HG03159 (cell line): Measurements from ENCODE around the gene CUL7.
"Not testable (repeated sequence)": the region's sequence is repeated elsewhere in the genome, so short reads cannot be mapped to it uniquely, and the experiment has no call there.

ENCODE experiments used
- ATAC-seq: cut with Tn5 transposase; IDR thresholded peaks from one replicate; pipeline ENCODE4 v1.9.1; 2021; ENCODE audit warnings: mild to moderate bottlenecking, moderate library complexity; ENCODE audit not compliant: unreplicated experiment

Gene CUL7

GRCh38 chr6:43050981-43051380 is 2.7 kb downstream of the CUL7 start:
- no peak for ATAC-seq

- ATAC-seq, result no peak
Measured at GRCh38 chr6:43047998-43048397, 5.7 kb downstream of the CUL7 start.

DNA sequence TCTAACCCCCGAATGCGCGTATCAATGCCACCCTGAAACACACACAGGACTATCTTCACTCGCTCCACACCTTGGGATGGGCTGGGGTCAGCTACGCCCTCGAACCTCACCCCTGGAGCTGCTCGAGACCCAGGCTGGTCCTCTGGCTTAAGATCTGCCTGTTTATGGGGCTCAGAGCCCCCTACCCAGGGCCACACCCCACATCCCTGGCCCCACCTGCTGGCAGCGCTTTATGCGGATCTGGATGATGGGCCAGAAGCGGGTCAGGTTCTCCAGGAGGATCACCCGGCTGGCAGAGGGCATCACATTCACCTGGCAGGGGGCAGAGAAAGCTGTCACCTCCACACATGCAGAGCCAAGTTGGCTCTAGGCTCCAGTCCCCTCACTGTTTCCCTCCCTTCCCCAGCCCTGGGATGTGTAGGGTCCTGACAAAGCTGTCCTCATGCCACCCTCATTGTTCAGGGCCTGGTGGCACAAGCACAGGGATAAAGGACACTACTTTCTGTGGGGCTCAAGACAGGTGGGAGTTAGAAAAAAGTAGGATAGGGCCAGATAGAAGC is 8.2 kb downstream of the CUL7 start:
- no peak for ATAC-seq

GRCh38 chr6:43043310-43043709 is 10.3 kb downstream of the CUL7 start:
- ATAC-seq, result no peak

DNA sequence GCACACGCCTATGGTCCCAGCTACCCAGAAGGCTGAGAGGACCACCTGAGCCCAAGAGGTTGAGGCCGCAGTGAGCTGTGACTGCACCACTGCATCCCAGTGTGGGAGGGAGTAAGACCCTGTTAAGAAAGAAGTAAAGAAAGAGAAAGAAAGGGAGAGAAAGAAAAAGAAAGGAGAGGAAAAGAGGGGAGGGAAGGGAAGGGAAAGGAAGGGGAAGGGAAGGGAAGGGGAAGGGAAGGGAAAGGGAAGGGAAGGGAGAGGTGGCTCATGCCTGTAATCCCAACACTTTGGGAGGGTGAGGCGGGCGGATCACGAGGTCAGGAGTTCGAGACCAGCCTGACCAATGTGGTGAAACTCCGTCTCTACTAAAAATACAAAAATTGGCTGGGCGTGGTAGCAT is 12.2 kb downstream of the CUL7 start:
- ATAC-seq, result not testable (repeated sequence)

DNA sequence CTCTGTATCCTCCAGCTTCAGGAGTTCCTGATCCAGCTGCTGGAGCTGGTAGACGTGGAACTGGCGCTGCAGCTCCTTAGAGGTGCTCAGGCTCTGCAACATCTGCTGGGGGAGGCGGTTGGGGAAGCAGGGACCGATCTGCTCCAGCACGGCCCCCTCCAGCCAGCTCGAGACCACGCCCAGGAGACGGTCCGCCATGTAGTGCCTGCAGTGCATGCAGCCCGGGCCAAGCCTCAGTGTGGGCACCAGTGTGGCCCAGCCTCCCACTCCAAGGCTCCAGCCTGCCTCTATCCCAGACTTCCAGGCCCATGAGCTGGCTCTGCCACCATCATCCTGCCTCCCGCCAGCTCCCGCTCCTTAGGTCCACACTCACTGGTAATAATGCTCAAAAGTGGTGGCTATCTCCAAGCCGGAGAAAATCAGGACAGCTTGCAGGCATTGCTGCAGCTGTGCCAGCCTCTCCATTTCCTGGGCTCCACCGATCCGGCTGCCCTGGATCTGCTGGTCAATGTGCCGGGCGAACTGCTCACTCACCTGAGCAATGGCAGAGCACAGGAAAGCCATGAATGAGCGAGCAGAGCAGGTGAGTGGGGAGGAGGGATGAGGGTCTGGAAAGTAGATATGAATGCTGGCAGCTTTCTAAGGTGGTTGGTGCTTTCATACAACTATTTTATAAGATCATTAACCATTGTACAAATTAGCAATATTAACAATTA is 13.0 kb downstream of the CUL7 start:
- ATAC-seq, result no peak

GRCh38 chr6:43038727-43039126 is 14.9 kb downstream of the CUL7 start:
- ATAC-seq, result no peak

DNA sequence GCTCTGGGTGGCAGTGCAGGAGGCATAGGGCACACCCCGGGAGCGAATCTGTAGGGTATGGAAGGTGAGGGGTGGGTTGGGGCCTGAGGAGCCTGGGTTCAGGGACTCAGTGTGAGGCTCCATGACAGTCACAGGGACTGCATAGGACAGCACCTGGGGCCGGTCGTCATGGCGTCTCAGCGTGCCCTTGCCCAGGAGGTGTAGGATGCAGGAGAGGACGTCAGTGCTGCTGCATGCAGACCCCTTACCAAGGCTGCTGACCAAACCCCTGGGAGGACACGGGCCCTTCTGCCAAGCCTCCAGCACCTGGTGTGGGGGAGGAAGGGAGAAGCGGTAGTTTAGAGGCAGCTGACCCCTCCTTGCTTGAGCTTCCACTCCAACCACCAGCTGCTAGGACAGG is 15.9 kb downstream of the CUL7 start:
- no peak for ATAC-seq

DNA sequence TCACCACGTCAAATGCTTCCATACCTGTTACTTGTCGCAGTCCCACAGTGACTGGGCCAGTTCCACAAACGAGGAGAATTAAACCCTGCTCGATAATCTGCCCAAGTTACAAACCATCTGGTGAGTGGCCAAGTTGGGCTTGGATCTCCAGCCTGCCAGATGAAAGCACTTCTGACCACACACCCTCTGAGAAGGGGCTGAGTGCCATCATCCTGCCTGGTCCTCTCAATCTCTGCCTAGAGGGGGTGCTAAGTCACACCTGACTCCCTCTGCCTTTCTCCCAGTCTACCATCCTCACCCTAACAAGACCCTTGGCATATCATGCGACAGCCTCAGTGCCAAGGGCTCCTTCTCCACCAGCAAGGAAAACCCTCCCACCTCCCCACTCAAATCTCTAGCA is 16.5 kb downstream of the CUL7 start:
- no peak for ATAC-seq

- ATAC-seq, result no peak
Measured at GRCh38 chr6:43036712-43037111, 16.9 kb downstream of the CUL7 start.

- no peak for ATAC-seq
Measured at GRCh38 chr6:43035495-43036194, 18.0 kb downstream of the CUL7 start.

- no peak for ATAC-seq
Measured at GRCh38 chr6:43034190-43034525, 19.5 kb downstream of the CUL7 start.

DNA sequence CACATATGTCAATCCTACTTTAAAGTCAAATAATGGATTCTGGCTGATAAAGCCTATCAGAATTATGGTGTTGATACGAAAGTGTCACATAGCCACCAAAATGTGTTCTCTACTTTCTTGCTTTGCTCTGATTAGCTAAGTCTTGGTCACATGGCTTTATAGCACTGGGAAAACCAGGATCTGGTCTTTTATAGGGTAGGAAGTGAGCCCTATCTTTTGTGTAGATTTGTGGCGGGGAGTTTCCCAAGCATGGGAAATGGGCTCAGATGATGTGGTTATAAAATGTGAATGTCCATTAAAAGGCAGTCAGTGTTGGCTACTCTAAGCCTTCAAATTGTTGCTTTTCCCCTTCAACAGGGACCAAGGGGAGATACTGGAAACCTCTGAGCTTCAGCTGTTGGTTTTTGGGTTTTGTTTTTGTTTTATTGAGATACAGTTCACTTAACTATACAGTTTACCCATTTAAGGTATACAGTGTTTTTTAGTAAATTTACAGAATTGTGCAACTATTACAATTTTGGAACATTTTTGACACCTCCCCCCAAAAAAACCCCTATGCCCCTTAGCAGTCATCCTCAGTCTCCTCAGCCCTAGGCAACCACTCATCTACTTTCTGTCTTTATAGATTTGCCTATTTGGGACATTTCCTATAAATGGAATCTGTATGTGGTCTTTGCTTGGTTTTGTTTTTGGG is 20.0 kb downstream of the CUL7 start:
- no peak for ATAC-seq

- ATAC-seq, result no peak
Measured at GRCh38 chr6:43032326-43032725, 21.3 kb downstream of the CUL7 start.

GRCh38 chr6:43029120-43029519 is 24.5 kb downstream of the CUL7 start:
- no peak for ATAC-seq

DNA sequence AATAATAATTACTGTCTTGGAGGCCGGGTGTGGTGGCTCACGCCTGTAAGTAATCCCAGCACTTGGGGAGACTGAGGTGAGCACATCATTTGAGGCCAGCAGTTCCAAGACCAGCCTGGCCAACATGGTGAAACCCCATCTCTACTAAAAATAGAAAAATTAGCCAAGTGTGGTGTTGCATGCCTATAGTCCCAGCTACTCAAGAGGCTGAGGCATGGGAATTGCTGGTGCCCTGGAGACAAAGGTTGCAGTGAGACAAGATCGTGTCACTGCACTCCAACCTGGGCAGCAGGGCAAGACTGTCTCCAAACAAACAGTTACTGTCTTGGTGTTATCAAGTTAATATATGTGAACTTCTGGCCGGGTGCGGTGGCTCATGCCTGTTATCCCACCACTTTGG is 27.3 kb downstream of the CUL7 start:
- ATAC-seq, result no peak

GRCh38 chr6:43024436-43024835 is 29.2 kb downstream of the CUL7 start:
- ATAC-seq, result no peak

DNA sequence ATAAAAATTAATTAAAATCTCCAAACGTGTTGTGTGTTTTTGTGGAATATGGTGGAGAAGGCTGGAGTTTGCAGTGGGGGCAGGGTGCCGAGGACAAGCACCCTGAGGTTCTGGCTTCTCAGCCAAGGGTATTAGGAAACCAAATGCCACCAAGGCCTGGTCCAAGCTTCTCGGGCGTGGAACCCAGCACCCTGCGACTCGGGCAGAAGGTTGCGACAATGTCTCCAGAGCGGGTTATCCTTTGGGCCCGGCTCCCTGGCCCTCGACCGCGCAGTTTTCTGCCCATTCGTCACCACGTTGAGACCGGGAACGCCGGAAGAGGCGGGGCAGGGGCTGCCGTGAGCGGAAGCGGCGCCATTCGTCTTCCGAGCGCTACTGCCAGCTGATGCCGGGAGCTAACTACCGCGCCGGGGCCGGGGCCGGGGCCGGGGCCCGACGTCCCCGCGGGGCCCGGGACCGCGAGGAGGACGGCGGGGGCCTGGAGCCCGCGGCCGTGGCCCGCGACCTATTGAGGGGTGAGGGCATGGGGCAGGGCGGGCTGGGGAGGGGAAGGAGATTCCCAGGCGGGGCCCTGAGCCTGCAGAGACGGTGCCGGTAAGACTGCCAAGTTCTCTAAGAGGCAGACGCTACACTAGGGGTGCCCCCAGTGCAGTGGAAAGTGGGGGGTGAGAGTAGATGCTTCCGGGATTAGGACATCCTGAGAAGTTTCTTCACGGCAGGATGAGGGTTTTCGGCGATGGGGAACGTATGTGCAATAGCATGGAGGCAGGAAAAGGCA is 32.2 kb downstream of the CUL7 start, which contains the start of gene RRP36:
Gene RRP36, plus strand, starts transcription at position 354 of the 778 bp plus-strand sequence. Its CDS starts 32 bp downstream, at position 386.
- ATAC-seq, result peak; percentile 65

GRCh38 chr6:43020847-43021246 is 32.8 kb downstream of the CUL7 start:
- ATAC-seq, result no peak

GRCh38 chr6:43020052-43020705 is 33.5 kb downstream of the CUL7 start:
- ATAC-seq, result no peak
